Panc1 (cell line): ENCODE data around the gene CDK19. TPM values are rescaled to one million over a fixed set of nuclear protein-coding genes. Genes with fewer than 3 reads are reported as not detected.

Experiments
- ATAC-seq: fragments of 200-7000 bp; cut with Tn5 transposase; 2 replicates; pipeline ENCODE4 v1.9.1; 2020; ENCODE audit warnings: mild to moderate bottlenecking, moderate library complexity
- BruUV-seq: library from RNA; stranded (reverse); fragments of 400-500 nt; replicated peaks from 2 replicates; lab custom pipeline; 2021; lab: Mats Ljungman, UMichigan
- CTCF ChIA-PET: fragments of 300-600 bp; sonication (Branson Sonifier 250); formaldehyde crosslinking; loops from one replicate; lab custom pipeline; 2022; ENCODE audit warnings: antibody characterized with exemption; lab: Charles Lee
- POLR2A ChIA-PET: fragments of 300-600 bp; sonication (Branson Sonifier 250); formaldehyde crosslinking; loops from one replicate; lab custom pipeline; 2022; ENCODE audit warnings: antibody characterized with exemption; lab: Charles Lee
- DNase-seq: peaks from one replicate; pipeline ENCODE4 v3.0.0-alpha.2; 2010; ENCODE audit warnings: low read depth, low spot score
- H3K27ac ChIP-seq: 2 replicates; pipeline ENCODE4 v1.5.1; 2011; ENCODE audit warnings: mild to moderate bottlenecking, low read length, inconsistent platforms
- H3K27me3 ChIP-seq: fragments of 200-500 bp; sonication (Bioruptor generic); 2 replicates; pipeline ENCODE4 v1.6.0; 2014; ENCODE audit warnings: low read length, inconsistent platforms; ENCODE audit not compliant: control insufficient read depth, insufficient read depth
- H3K36me3 ChIP-seq: fragments of 200-500 bp; sonication (Bioruptor generic); 2 replicates; pipeline ENCODE4 v1.5.1; 2014; ENCODE audit warnings: inconsistent platforms, mild to moderate bottlenecking, low read length, moderate library complexity; ENCODE audit not compliant: control insufficient read depth, insufficient read depth
- H3K4me1 ChIP-seq: 2 replicates; pipeline ENCODE4 v1.5.1; 2011; ENCODE audit warnings: inconsistent platforms, mild to moderate bottlenecking, low read length, moderate library complexity; ENCODE audit not compliant: control insufficient read depth, insufficient read depth
- H3K4me3 ChIP-seq, 2 experiments: 2 replicates each; pipeline ENCODE4 v1.5.1; 2011 to 2012; ENCODE audit warnings: low read depth in 2 of 2, low read length in 2 of 2, mild to moderate bottlenecking in 2 of 2, inconsistent platforms in 1 of 2, moderate library complexity in 1 of 2
- H3K9me3 ChIP-seq: fragments of 200-500 bp; sonication (Bioruptor generic); 2 replicates; pipeline ENCODE4 v1.5.1; 2014; ENCODE audit warnings: low read depth, mild to moderate bottlenecking, inconsistent platforms, low read length, moderate library complexity; ENCODE audit not compliant: control insufficient read depth, insufficient read depth
- POLR2AphosphoS5 ChIP-seq: IDR thresholded peaks from 2 replicates; pipeline ENCODE4 v1.6.1; 2012; ENCODE audit warnings: mild to moderate bottlenecking, low read depth, low read length, moderate library complexity
- SIN3A ChIP-seq: IDR thresholded peaks from 2 replicates; pipeline ENCODE4 v1.6.1; 2012; ENCODE audit warnings: low read depth, mild to moderate bottlenecking, low read length, moderate library complexity, borderline replicate concordance; ENCODE audit not compliant: insufficient read depth
- TCF7L2 ChIP-seq: IDR thresholded peaks from 2 replicates; pipeline ENCODE4 v1.6.1; 2011; ENCODE audit warnings: mild to moderate bottlenecking, low read depth, low read length, inconsistent platforms
- in situ Hi-C: cut with HindIII; loops from 2 replicates; pipeline ENCODE4 v1.10.0; 2016; ENCODE audit warnings: low sequenced_read_pairs, low pct_unique_long_range_greater_than_20kb
- intact Hi-C: fragments of 100-400 bp; cut with micrococcal nuclease; formaldehyde crosslinking; loops from one replicate; pipeline ENCODE4 v1.10.0; 2022; ENCODE audit not compliant: unreplicated experiment
- total RNA-seq: library from RNA; stranded (reverse); gene quantifications from one replicate; pipeline ENCODE4 v1.2.1, GENCODE V29; 2021; ENCODE audit not compliant: unreplicated experiment
- TF ChIP-seq, protein P1 (sequence below): fragments of 450-650 bp; IDR thresholded peaks from 2 replicates; pipeline ENCODE4 v1.5.1; 2017; ENCODE audit warnings: mild to moderate bottlenecking
- TF ChIP-seq, protein P2 (sequence below), 2 experiments: IDR thresholded peaks; 2 replicates each; pipeline ENCODE4 v1.6.1; 2011 to 2012; ENCODE audit warnings: low read depth in 2 of 2, control low read depth in 1 of 2, low read length in 1 of 2, mild to moderate bottlenecking in 1 of 2, moderate library complexity in 1 of 2; ENCODE audit not compliant: insufficient read depth in 1 of 2

The CDK19 gene
- total RNA-seq, 1 experiment from 2014 or later = 48.4 TPM

DNA sequence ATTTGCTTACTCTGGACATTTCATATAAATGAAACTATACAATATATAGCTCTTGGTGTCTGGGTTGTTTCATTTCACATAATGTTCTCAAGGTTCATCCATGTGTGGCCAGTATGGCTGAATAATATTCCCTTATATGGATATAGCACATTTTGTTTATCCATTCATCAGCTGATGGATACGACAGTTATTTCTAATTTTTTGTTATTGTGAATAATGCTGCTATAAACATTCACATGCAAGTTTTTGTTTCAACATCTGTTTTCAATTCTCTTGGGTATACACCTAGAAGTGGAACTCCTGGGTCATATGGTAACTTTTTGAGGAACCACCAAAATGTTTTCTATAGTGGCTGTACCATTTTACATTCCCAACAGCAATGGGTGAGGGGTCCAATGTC, 101.1 kb downstream of the CDK19 start:
- intact Hi-C loops (no loop called here), in situ Hi-C loops (no loop called here)
- no peak for TF ChIP-seq TCF7L2
- TF ChIP-seq, protein P1, sequence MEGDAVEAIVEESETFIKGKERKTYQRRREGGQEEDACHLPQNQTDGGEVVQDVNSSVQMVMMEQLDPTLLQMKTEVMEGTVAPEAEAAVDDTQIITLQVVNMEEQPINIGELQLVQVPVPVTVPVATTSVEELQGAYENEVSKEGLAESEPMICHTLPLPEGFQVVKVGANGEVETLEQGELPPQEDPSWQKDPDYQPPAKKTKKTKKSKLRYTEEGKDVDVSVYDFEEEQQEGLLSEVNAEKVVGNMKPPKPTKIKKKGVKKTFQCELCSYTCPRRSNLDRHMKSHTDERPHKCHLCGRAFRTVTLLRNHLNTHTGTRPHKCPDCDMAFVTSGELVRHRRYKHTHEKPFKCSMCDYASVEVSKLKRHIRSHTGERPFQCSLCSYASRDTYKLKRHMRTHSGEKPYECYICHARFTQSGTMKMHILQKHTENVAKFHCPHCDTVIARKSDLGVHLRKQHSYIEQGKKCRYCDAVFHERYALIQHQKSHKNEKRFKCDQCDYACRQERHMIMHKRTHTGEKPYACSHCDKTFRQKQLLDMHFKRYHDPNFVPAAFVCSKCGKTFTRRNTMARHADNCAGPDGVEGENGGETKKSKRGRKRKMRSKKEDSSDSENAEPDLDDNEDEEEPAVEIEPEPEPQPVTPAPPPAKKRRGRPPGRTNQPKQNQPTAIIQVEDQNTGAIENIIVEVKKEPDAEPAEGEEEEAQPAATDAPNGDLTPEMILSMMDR = no peak
- TF ChIP-seq, protein P2, sequence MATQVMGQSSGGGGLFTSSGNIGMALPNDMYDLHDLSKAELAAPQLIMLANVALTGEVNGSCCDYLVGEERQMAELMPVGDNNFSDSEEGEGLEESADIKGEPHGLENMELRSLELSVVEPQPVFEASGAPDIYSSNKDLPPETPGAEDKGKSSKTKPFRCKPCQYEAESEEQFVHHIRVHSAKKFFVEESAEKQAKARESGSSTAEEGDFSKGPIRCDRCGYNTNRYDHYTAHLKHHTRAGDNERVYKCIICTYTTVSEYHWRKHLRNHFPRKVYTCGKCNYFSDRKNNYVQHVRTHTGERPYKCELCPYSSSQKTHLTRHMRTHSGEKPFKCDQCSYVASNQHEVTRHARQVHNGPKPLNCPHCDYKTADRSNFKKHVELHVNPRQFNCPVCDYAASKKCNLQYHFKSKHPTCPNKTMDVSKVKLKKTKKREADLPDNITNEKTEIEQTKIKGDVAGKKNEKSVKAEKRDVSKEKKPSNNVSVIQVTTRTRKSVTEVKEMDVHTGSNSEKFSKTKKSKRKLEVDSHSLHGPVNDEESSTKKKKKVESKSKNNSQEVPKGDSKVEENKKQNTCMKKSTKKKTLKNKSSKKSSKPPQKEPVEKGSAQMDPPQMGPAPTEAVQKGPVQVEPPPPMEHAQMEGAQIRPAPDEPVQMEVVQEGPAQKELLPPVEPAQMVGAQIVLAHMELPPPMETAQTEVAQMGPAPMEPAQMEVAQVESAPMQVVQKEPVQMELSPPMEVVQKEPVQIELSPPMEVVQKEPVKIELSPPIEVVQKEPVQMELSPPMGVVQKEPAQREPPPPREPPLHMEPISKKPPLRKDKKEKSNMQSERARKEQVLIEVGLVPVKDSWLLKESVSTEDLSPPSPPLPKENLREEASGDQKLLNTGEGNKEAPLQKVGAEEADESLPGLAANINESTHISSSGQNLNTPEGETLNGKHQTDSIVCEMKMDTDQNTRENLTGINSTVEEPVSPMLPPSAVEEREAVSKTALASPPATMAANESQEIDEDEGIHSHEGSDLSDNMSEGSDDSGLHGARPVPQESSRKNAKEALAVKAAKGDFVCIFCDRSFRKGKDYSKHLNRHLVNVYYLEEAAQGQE (IDR thresholded peaks at IDR 0.05; ENCODE audit: insufficient read depth in 1 of 2, low read depth in 2 of 2, low read length in 1 of 2) = no peak
- TF ChIP-seq POLR2AphosphoS5 = no peak
- no peak for TF ChIP-seq SIN3A
- DNase-seq (no peak), ATAC-seq (no peak)
- ChIA-PET CTCF (no interaction called here), POLR2A (no interaction called here)
- no peak overlapping the region for H3K4me3 ChIP-seq
- no peaks in the 10 kb centered on the region for H3K27me3 ChIP-seq
- TSS peak; percentile 23 for BruUV-seq
- no peaks in the 10 kb centered on the region for H3K36me3 ChIP-seq
- H3K9me3 ChIP-seq = no peaks in the 10 kb centered on the region
- H3K27ac ChIP-seq = no peak overlapping the region
- H3K4me1 ChIP-seq = no peaks in the 10 kb centered on the region

DNA sequence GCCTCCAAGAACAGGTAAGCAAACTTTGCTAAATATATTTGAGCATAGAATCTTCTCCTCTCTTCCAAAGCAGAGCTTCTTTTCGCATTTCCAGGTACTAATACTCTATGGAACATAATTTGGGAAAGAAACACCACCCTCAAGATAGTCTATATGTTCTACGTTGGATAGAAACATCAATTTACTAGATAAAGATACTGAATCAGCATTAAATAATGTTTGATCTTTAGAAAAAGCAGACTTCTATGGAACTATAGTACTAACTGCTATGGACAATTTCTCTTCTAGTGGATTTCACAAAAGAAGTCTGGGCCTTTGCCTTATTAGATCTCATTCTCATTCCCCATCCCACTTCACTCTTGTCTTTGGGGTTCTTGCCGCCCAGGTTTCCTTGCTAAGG, 103.0 kb downstream of the CDK19 start:
- TF ChIP-seq, protein P1 = no peak
- TF ChIP-seq, protein P2 (IDR thresholded peaks at IDR 0.05; ENCODE audit: insufficient read depth in 1 of 2, low read depth in 2 of 2, low read length in 1 of 2) = no peak
- TF ChIP-seq SIN3A = no peak
- TF ChIP-seq TCF7L2 = no peak
- no peak for TF ChIP-seq POLR2AphosphoS5
- DNase-seq (no peak), ATAC-seq (no peak)
- intact Hi-C loops (no loop called here), in situ Hi-C loops (no loop called here)
- no peaks in the 10 kb centered on the region for H3K36me3 ChIP-seq
- H3K27ac ChIP-seq = no peak overlapping the region
- no peaks in the 10 kb centered on the region for H3K9me3 ChIP-seq
- H3K4me1 ChIP-seq = no peaks in the 10 kb centered on the region
- ChIA-PET POLR2A (interaction anchor here (0.7 to 1.0 kb wide), 2 partner anchors 103 to 1300 kb away, joined by 3 to 16 read pairs; partner anchors contain the start of gene CDK19), CTCF (no interaction called here)
- no peaks in the 10 kb centered on the region for H3K27me3 ChIP-seq
- H3K4me3 ChIP-seq = no peak overlapping the region
- no TSS peak for BruUV-seq
